Kidney (tissue), 14 donors: ENCODE measurements around the gene TMEM235. TPM values are rescaled to one million over a fixed set of nuclear protein-coding genes. Genes with fewer than 3 reads are reported as not detected.

Experiments used
- DNase-seq, 5 donors: peaks; one replicate each; pipeline ENCODE4 v3.0.0-alpha.2; 2013 to 2020
- FAIRE-seq: peaks from 2 replicates; lab custom pipeline; 2012; peaks lifted over from hg19 to GRCh38; lab: Jason Lieb, UNC
- H3K27ac ChIP-seq, 2 donors: one replicate each; pipeline ENCODE4 v1.7.0; 2013; ENCODE audit warnings: low read depth in 2 of 2, low read length in 2 of 2, inconsistent platforms in 1 of 2
- H3K27me3 ChIP-seq: one replicate; pipeline ENCODE4 v1.7.1; 2013; ENCODE audit warnings: low read length, inconsistent platforms; ENCODE audit not compliant: control insufficient read depth, insufficient read depth
- H3K36me3 ChIP-seq, 3 donors: one replicate each; pipeline versions ENCODE4 v1.7.0 to v1.7.1; 2013; ENCODE audit warnings: low read length in 3 of 3, control low read depth in 1 of 3, inconsistent platforms in 1 of 3; ENCODE audit not compliant: insufficient read depth in 3 of 3, control insufficient read depth in 2 of 3
- H3K4me1 ChIP-seq, 3 donors: one replicate each; pipeline versions ENCODE4 v1.7.0 to v1.7.1; 2013; ENCODE audit warnings: low read length in 3 of 3, inconsistent platforms in 1 of 3, low read depth in 1 of 3; ENCODE audit not compliant: control insufficient read depth in 2 of 3, insufficient read depth in 2 of 3
- H3K4me3 ChIP-seq, 3 donors: one replicate each; pipeline versions ENCODE4 v1.7.0 to v1.8.1; 2013; ENCODE audit warnings: low read length in 3 of 3, control low read depth in 1 of 3, inconsistent platforms in 1 of 3
- H3K9ac ChIP-seq, 3 donors: one replicate each; pipeline versions ENCODE4 v1.7.0 to v1.7.1; 2013; ENCODE audit warnings: low read length in 3 of 3, control low read depth in 1 of 3, inconsistent platforms in 1 of 3
- H3K9me3 ChIP-seq, 3 donors: one replicate each; pipeline versions ENCODE4 v1.7.0 to v1.7.1; 2013; ENCODE audit warnings: low read length in 3 of 3, control low read depth in 1 of 3, inconsistent platforms in 1 of 3; ENCODE audit not compliant: control insufficient read depth in 2 of 3, insufficient read depth in 1 of 3
- intact Hi-C: fragments of 100-400 bp; cut with DNase I; formaldehyde crosslinking; loops from one replicate; pipeline ENCODE4 v1.11.1; 2022
- polyA plus RNA-seq: library from polyadenylated mRNA; stranded (reverse); fragments of 350-450 nt; fragmentation: Illumina TruSeq; extraction: RNeasy Lipid Tissue Mini Kit (QIAGEN cat#74804); gene quantifications from one replicate; pipeline ENCODE4 v1.2.3, GENCODE V29; 2014; ENCODE audit warnings: low read depth, low replicate concordance; ENCODE audit not compliant: insufficient read depth
- total RNA-seq: library from RNA; stranded (reverse); fragmentation: NEBNext Ultra II Directional; extraction: Animal tissue kit (Norgen Biotek cat#: 25700); gene quantifications from one replicate; pipeline ENCODE4 v1.2.1, GENCODE V29; 2021
- TF ChIP-seq, protein P1 (sequence below): IDR thresholded peaks from 3 replicates; pipeline ENCODE4 v1.5.1; 2012; ENCODE audit warnings: mild to moderate bottlenecking, moderate library complexity, borderline replicate concordance; ENCODE audit not compliant: insufficient read depth; ENCODE audit errors: extremely low read depth
- donor health status: control.
- donor health status: control.
- donor health status: control.
- donor health status: control.
- donor health status: control.
- donor health status: DM: yes; HTN: yes; CAD: no.
- donor health status: Normal renal cell carcinoma (clear cell type).

Gene TMEM235
- total and polyA plus RNA-seq, 2 donors from 2014 or later, result not detected

DNA sequence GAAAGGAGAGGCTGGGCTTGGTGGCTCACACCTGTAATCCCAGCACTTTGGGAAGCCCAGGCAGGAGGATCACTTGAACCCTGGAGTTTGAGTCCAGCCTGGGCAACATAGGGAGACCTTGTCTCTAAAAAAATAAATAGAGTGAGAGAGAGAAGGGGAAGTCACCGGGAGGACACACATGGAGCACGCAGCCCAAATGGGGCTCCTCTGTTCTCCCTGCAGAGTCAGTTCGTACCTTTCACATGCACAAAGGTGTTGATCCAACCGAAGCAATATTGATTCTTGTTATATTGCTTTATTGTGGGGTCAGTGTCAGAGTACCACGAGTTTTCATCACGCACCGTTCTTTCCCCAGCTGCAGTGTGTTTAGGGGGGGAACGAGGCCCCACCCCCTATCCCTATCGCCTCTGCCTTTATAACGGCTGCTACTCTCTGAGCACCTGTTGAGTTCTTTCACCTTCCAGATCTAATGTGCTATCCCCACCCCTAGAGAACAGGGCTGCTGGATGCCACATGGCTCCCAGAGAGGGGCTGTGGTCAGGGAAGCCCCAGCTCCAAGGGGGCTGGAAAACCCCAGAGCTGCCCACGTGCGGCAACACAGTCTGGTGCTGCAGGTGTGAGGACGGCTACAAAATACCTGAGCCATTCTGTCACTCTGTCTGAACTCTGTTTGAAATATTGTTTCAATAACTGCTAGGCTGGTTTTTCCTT is 1.0 kb upstream of the TMEM235 start:
- DNase-seq, result no peak
- TF ChIP-seq, protein P1, sequence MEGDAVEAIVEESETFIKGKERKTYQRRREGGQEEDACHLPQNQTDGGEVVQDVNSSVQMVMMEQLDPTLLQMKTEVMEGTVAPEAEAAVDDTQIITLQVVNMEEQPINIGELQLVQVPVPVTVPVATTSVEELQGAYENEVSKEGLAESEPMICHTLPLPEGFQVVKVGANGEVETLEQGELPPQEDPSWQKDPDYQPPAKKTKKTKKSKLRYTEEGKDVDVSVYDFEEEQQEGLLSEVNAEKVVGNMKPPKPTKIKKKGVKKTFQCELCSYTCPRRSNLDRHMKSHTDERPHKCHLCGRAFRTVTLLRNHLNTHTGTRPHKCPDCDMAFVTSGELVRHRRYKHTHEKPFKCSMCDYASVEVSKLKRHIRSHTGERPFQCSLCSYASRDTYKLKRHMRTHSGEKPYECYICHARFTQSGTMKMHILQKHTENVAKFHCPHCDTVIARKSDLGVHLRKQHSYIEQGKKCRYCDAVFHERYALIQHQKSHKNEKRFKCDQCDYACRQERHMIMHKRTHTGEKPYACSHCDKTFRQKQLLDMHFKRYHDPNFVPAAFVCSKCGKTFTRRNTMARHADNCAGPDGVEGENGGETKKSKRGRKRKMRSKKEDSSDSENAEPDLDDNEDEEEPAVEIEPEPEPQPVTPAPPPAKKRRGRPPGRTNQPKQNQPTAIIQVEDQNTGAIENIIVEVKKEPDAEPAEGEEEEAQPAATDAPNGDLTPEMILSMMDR, result no peak

DNA sequence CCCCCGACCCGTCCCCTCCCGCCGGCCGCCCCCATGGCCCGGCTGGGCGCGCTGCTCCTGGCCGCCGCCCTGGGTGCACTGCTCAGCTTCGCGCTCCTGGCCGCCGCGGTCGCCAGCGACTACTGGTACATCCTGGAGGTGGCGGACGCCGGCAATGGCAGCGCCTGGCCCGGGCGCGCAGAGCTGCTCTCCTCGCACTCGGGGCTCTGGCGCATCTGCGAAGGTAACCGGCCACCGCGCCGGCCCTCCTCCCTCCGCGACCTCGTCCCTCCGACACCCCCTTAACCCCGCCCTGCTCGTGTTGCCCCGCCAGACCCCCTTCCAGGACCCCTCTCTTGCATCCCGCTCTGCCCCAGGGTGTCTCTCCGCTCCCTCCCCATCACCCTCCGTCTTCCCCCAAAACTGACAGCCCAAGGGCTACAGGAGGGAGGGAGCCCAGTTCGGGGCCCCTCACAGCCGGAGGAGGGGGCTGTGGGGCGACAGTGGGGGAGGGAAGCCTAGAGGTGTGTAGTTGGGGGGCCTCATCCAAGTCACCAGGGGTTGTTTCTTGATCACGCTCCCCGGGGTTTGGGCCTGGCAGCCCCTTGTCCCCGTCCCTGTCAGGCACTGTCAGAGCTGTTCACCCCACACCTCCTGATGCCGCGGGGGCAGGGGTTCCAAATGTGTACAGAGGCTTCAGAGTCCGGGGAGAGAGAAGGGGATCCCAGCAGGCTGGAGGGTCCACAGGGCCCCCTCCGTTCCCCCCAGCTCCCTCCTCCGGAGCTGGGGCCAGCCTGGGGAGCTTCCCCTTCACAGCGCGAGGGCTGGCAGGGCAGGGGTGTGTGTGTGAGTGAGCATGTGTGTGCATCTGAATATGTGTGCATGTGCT is 794 bp downstream of the TMEM235 start:
- intact Hi-C loops, result no loop called here
- Histone ChIP-seq H3K4me1 (no peaks in the 10 kb centered on the region), H3K36me3 (no peaks in the 10 kb centered on the region), H3K4me3 (no peak overlapping the region), H3K9me3 (no peaks in the 10 kb centered on the region), H3K9ac (no peak overlapping the region), H3K27me3 (peaks cover 2% of the 10 kb centered on the region), H3K27ac (no peak overlapping the region)
- DNase-seq (peak in 2 of 5 donors; percentile 43 to 81), FAIRE-seq (no peak)
- TF ChIP-seq, protein P1, result no peak

More for the DNA sequence above, 1.0 kb upstream of the TMEM235 start:
- no peaks in the 10 kb centered on the region for H3K36me3 ChIP-seq
- H3K27me3 ChIP-seq, result peaks cover 2% of the 10 kb centered on the region
- no peak for FAIRE-seq
- no peaks in the 10 kb centered on the region for H3K9me3 ChIP-seq
- H3K27ac ChIP-seq, result no peak overlapping the region
- intact Hi-C loops, result no loop called here
- H3K9ac ChIP-seq, result no peak overlapping the region
- H3K4me1 ChIP-seq, result no peaks in the 10 kb centered on the region
- H3K4me3 ChIP-seq, result no peak overlapping the region

DNA sequence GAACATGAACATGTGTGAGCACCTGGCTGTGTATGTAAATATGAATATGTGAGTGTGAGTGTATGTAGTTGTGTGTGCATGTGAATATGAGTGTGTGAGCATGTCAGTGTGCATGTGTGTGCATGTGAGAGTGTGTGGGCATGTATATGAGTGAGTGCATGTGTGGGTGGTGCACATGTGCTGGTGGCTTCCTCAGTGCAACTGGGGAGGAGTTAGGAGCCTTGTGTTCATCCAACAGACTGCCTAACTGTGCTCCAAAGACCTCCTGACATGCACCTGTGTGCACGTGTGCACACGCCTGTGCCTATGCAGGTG is 1.4 kb downstream of the TMEM235 start:
- DNase-seq (no peak), FAIRE-seq (no peak)
- Histone ChIP-seq H3K36me3 (no peaks in the 10 kb centered on the region), H3K4me1 (no peaks in the 10 kb centered on the region), H3K9ac (no peak overlapping the region), H3K9me3 (no peaks in the 10 kb centered on the region), H3K4me3 (no peak overlapping the region), H3K27ac (no peak overlapping the region), H3K27me3 (peaks cover 2% of the 10 kb centered on the region)
- TF ChIP-seq, protein P1, result no peak
- intact Hi-C loops, result no loop called here
